Effector memory CD4-positive, alpha-beta T cell (primary cell): ENCODE data around the gene ZBED1.
"Not testable (repeated sequence)": the region's sequence is repeated elsewhere in the genome, so short reads cannot be mapped to it uniquely, and the experiment has no call there.

ENCODE experiments used
- DNase-seq, 3 donors: peaks; one replicate each; pipeline ENCODE4 v3.0.0-alpha.2; 2020
- H3K27ac ChIP-seq: 2 replicates; pipeline ENCODE4 v1.7.0; 2013; ENCODE audit warnings: mild to moderate bottlenecking, low read length, moderate library complexity; ENCODE audit not compliant: insufficient read depth, poor library complexity, severe bottlenecking
- H3K27me3 ChIP-seq: replicated peaks from 2 replicates; pipeline ENCODE4 v1.7.0; 2013; ENCODE audit warnings: mild to moderate bottlenecking, low read length; ENCODE audit not compliant: insufficient read depth, control insufficient read depth, poor library complexity, severe bottlenecking
- H3K36me3 ChIP-seq: 2 replicates; pipeline ENCODE4 v1.7.0; 2013; ENCODE audit warnings: mild to moderate bottlenecking, low read length, moderate library complexity; ENCODE audit not compliant: control insufficient read depth, insufficient read depth
- H3K4me1 ChIP-seq: 2 replicates; pipeline ENCODE4 v1.7.0; 2013; ENCODE audit warnings: low read length, mild to moderate bottlenecking; ENCODE audit not compliant: control insufficient read depth, insufficient read depth, poor library complexity, severe bottlenecking
- H3K4me3 ChIP-seq: 2 replicates; pipeline ENCODE4 v1.7.0; 2013; ENCODE audit warnings: low read length, low read depth, mild to moderate bottlenecking; ENCODE audit not compliant: insufficient read depth, poor library complexity, severe bottlenecking
- H3K9me3 ChIP-seq: 2 replicates; pipeline ENCODE4 v1.7.0; 2013; ENCODE audit warnings: mild to moderate bottlenecking, low read length, moderate library complexity; ENCODE audit not compliant: control insufficient read depth

ZBED1 gene

DNA sequence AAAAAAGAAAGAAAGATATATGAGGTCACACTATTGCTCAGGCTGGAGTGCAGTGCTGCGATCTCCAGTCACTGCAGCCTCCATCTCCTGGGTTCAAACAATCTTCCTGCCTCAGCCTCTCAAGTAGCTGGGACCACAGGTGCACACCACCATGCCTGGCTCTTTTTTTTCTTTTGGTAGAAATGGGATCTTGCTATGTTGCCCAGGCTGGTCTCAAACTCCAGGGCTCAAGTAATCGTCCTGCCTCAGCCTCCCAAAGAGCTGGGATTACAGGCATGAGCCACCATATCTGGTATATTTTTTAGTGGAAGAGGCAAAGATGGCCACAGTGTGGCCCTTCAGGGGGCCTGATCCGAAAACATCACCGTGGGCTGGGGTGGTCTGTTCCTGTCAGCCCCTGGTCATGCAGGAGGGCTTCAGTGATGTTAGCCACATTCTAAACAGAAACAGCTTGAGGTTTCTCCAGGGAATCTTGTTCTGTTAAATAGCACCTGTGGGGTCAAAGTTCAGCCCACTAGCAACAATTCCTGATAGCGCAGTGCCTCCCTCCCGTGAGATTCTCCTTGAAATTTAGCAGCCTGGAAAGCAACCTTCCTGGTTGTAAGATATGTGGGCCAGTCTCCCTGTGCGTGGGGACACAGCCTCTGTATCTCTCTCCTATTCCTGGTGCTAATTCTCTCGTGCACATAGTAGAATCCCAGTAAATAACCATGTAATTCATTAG, 7.3 kb upstream of the ZBED1 start:
- H3K36me3 ChIP-seq, result no peaks in the 10 kb centered on the region
- H3K4me1 ChIP-seq, result no peaks in the 10 kb centered on the region
- H3K9me3 ChIP-seq, result no peaks in the 10 kb centered on the region
- no peak for DNase-seq
- H3K27ac ChIP-seq, result no peak overlapping the region
- no peak overlapping the region for H3K4me3 ChIP-seq
- H3K27me3 ChIP-seq, result no peaks in the 10 kb centered on the region

DNA sequence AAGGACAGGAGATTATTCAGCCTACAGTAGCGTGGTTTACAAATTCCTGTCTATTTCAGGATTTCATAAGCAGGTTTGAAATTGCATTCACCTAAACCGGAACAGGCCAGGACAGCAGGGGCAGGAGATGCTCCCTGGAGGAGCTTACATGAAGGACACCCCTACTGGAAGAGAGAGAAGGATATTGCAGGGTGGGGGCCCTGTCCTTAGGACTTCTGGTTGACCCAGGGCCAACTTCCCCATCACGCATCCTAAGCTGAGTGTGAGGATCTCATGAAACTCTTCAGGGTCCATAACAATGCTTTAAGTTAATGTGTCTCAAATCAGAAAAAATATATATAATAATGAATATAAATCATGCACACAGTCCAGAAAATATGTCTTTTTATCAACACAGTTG, 6.4 kb upstream of the ZBED1 start:
- no peak overlapping the region for H3K4me3 ChIP-seq

DNA sequence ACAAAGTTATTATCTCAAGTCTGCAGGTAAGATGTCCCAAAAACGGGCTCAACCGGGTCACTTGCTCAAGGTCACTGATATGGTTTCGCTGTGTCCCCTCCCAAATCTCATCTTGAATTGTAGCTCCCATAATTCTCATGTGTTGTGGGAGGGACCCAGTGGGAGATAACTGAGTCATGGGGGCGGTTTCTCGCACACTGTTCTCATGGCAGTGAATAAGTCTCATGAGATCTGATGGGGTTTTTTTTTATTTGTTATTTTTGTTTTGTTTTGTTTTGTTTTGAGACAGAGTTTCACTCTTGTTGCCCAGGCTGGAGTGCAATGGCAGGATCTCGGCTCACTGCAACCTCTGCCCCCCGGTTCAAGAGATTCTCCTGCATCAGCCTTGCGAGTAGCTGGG, 4.6 kb upstream of the ZBED1 start:
- H3K4me3 ChIP-seq, H3K36me3 ChIP-seq, H3K27ac ChIP-seq, H3K9me3 ChIP-seq, DNase-seq, H3K4me1 ChIP-seq, H3K27me3 ChIP-seq: not testable (repeated sequence)

More for the DNA sequence above, 6.4 kb upstream of the ZBED1 start:
- no peaks in the 10 kb centered on the region for H3K4me1 ChIP-seq
- DNase-seq, result no peak
- H3K27ac ChIP-seq, result no peak overlapping the region
- no peaks in the 10 kb centered on the region for H3K36me3 ChIP-seq
- H3K27me3 ChIP-seq, result no peaks in the 10 kb centered on the region
- no peaks in the 10 kb centered on the region for H3K9me3 ChIP-seq

DNA sequence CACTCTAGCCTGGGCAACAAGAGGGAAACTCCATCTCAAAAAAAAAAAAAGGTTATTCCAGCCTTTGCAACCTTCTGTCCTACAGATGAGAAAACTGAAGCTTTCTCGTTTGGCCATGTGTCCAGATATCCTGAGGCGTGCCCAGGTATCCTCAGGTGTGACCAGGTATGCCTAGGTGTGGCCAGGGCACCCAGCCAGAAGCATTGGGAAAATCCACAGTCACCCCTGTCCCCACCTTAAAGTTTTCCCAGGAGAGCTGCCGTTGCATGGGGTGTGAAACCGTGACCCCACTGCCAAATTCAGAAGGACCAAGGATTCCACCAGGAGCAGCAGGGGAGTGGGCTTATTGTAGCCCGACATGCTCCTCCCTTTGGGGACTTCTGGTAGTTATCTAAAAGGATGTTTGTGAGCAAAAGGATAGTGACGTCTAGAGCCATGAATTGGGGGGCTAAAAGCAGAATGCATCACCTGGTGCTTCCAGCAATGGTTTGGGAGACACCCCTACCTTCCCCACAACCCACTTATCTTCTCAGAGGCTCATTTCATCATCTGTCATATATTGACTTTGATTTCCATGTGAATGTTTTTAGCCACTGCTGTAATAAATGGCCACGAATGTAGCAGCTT, 4.0 kb upstream of the ZBED1 start:
- H3K27me3 ChIP-seq, result no peaks in the 10 kb centered on the region
- no peaks in the 10 kb centered on the region for H3K36me3 ChIP-seq
- H3K4me3 ChIP-seq, result no peak overlapping the region
- no peaks in the 10 kb centered on the region for H3K9me3 ChIP-seq
- no peak overlapping the region for H3K27ac ChIP-seq
- DNase-seq, result no peak
- H3K4me1 ChIP-seq, result peaks cover 6% of the 10 kb centered on the region

DNA sequence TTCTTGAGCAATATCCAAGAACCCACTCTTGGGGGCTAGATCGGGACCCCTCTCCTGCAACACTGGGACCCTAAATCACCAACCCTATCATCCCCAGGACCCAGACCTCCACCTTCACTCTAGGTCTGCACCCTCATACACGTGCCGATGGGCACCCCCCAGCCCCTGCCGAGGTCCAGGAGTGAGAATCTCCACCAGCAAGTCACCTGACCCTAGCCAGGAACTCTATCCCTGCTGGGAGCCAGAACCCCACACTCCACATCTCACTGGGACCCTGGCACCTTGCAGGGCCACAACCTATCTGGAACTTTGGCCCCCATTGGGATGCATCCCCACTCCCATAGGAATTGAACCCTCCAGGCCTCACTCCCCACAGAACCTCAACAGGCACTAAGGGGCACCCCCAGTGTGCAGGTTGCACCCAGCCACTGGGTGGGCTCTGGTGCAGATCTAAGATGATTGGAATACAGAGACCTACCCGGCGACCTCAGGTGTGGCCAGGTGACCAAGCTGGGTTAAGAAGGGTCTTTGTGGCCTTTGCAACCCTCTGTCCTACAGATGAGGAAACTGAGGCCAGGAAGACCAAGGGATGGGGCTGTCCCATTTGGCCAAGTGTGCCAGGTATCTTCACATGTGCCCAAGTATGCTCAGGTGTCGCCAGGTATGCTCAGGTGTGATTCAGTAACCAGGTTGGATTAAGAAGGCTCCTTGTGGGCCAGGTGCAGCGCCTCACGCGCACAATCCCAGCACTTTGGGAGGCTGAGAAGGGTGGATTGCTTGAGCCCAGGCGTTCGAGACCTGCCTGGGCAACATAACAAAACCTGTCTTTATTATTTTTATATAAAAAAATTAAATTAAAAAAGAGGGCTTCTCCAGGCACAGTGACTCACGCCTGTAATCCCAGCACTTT, 3.1 kb upstream of the ZBED1 start:
- H3K36me3 ChIP-seq, result no peaks in the 10 kb centered on the region
- H3K4me3 ChIP-seq, result no peak overlapping the region
- H3K27ac ChIP-seq, result no peak overlapping the region
- no peak for DNase-seq
- H3K4me1 ChIP-seq, result peaks cover 14% of the 10 kb centered on the region
- H3K27me3 ChIP-seq, result no peaks in the 10 kb centered on the region
- no peaks in the 10 kb centered on the region for H3K9me3 ChIP-seq

DNA sequence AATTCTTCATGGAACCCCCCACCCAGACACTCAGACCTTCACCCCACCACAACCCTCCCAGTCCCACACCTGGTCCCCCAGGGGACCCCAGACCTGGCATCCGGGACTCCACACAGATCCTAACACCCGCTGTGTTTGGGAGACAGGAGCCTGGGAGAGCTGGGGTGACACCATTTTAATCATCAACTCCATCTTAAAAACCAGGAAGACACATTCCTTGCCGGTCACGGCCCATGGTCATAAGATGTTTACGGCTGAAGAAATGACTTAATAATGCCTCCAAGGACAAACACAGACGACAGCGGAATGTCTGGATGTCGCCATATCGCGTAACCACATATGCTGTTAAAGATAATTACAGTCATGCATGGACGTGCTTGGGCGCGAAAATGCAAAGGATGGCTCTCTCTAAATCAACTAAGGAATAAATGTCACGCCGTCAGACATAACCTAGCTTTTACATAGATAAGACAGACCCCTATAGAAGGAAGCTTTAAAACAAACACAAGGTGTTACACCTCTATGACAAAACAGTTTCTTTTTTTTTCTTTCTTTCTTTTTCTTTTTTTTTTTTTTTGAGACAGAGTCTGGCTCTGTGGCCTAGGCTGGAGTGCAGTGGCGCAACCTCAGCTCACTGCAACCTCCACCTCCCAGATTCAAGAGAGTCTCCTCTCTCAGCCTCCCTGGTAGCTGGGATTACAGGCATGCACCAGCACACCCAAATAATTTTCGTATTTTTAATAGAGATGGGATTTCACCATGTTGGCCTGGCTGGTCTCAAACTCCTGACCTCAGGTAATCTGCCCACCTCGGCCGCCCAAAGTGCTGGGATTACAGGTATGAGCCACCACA, 2.1 kb upstream of the ZBED1 start:
- no peak overlapping the region for H3K27ac ChIP-seq
- no peaks in the 10 kb centered on the region for H3K36me3 ChIP-seq
- no peaks in the 10 kb centered on the region for H3K9me3 ChIP-seq
- peaks cover 14% of the 10 kb centered on the region for H3K4me1 ChIP-seq
- no peak for DNase-seq
- H3K4me3 ChIP-seq, result no peak overlapping the region
- H3K27me3 ChIP-seq, result no peaks in the 10 kb centered on the region

DNA sequence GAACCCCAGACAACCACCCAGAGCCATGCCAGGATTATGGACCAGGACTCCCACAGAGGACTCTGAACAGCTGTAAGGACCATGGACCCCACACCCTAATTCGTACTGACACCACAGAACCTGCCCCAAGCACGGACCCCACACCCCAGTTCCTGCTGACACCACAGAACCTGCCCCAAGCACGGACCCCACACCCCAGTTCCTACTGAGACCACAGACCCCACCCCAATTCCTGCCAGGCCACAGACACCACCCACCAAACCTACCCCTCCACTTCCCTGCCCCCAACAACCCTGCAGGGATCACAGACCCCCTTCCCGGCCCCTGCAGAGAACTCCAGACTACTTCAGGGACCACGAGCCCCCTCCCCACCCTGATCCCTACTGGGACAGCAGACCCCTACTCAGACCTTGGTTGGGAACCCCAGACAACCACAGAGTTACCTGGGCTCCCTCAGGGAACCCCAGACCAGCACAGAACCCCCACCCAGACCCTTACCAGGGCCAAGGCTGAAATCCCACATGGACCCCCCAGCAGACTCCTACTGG, 1.4 kb upstream of the ZBED1 start:
- Histone ChIP-seq H3K27me3 (no peaks in the 10 kb centered on the region), H3K4me1 (peaks cover 14% of the 10 kb centered on the region), H3K36me3 (no peaks in the 10 kb centered on the region), H3K27ac (no peak overlapping the region), H3K9me3 (no peaks in the 10 kb centered on the region), H3K4me3 (no peak overlapping the region)
- no peak for DNase-seq

DNA sequence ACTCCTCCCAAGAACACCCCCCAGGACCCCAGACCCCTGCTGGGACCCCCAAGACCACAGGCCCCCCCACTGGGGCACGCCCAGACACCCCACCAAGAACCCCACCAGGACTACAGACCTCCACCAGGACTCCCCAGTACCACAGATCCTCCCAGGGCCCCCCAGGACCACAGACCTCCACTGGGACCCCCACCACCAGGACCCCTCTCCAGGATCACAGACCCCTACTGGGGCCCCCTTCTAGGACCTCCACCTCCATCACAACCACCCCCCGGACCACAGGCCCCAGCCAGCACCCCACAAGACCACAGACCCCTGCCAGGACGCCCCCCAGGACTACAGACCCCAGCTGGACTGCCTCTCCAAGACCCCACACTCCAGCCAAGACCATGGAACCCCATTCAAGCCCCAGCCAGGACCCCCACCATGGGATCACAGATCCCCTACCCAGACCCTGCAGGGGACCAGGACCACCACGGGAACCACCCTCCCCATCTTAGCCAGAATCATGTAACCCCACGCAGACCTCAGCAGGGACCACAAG, 855 bp upstream of the ZBED1 start:
- H3K4me1 ChIP-seq, result peaks cover 14% of the 10 kb centered on the region
- no peak overlapping the region for H3K4me3 ChIP-seq
- H3K27ac ChIP-seq, result no peak overlapping the region
- no peaks in the 10 kb centered on the region for H3K27me3 ChIP-seq
- H3K9me3 ChIP-seq, result no peaks in the 10 kb centered on the region
- no peaks in the 10 kb centered on the region for H3K36me3 ChIP-seq
- DNase-seq, result no peak

DNA sequence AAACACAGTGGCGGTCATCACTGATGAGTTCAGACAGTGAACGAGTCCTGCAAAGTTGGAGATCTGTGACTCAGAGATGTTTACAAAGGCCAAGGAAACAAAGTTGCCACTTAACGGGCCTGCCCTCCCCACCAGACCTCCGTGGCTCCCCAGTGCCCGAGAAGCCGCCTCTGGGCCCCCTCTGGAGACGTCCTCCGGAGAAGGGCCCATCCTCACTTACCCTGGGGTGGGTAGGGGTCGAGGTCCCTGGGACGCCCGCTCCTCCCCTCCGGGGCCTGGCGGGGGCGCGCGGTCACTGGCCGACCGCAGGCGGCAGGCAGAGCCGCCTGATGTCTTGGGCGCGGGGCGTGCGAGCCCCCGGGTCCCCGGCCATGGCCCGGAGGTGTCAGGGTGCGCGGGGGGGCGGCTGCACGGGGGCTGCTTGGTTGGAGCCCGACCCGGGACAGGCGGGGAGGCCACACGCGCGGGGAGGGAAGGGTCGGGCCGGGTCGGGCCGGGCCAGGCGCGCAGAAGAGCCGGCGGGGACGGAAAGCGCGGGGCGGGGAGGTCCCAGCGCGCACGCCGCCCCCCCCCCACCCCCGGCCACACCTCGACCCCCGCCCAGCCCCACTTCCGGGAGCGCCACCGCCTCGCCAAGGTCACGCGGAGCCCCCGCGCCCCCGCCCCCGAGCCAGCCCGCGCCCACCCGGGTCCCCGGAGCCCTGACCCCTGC, 529 bp downstream of the ZBED1 start:
- DNase-seq, result peak in 2 of 3 donors; percentile 4 to 13
- Histone ChIP-seq H3K27me3 (no peaks in the 10 kb centered on the region), H3K9me3 (no peaks in the 10 kb centered on the region), H3K4me3 (peak overlapping the region; percentile 75), H3K36me3 (no peaks in the 10 kb centered on the region), H3K4me1 (peaks cover 14% of the 10 kb centered on the region), H3K27ac (peak overlapping the region; percentile 57)
